Muscle of leg (tissue), 11 donors: ENCODE results near the gene PLEKHF1. TPM values are rescaled to one million over a fixed set of nuclear protein-coding genes. Genes with fewer than 3 reads are reported as not detected.

ENCODE experiments used
- DNase-seq: peaks from one replicate; pipeline ENCODE4 v3.0.0; 2013
- H3K27ac ChIP-seq: one replicate; pipeline ENCODE4 v1.5.1; 2013; ENCODE audit warnings: mild to moderate bottlenecking, low read length, control low read depth
- H3K27me3 ChIP-seq: one replicate; pipeline ENCODE4 v1.6.1; 2013; ENCODE audit warnings: low read length; ENCODE audit not compliant: control insufficient read depth, insufficient read depth
- H3K36me3 ChIP-seq: one replicate; pipeline ENCODE4 v1.6.1; 2013; ENCODE audit warnings: low read length; ENCODE audit not compliant: control insufficient read depth, insufficient read depth
- H3K4me1 ChIP-seq: one replicate; pipeline ENCODE4 v1.6.1; 2013; ENCODE audit warnings: low read length; ENCODE audit not compliant: control insufficient read depth, insufficient read depth
- H3K4me3 ChIP-seq: one replicate; pipeline ENCODE4 v1.5.1; 2013; ENCODE audit warnings: low read length, control low read depth
- H3K9me3 ChIP-seq: replicated peaks from 2 replicates; pipeline ENCODE4 v1.6.1; 2013; ENCODE audit warnings: low read depth, low read length; ENCODE audit not compliant: control insufficient read depth
- WGBS: methylation state at CpG from one replicate; pipeline ENCODE4 v1.1.5; 2013; ENCODE audit warnings: missing lambda C conversion rate; ENCODE audit not compliant: insufficient coverage; 5-methylcytosine and 5-hydroxymethylcytosine counted together
- polyA plus RNA-seq, 8 donors: library from polyadenylated mRNA; unstranded; fragments of 120-200 nt; gene quantifications; one replicate each; pipeline versions ENCODE4 v1.2.1 to v1.2.3, GENCODE V29; 2013; ENCODE audit warnings: inconsistent platforms in 1 of 8, low replicate concordance in 1 of 8; ENCODE audit not compliant: insufficient read length in 8 of 8, insufficient read depth in 1 of 8
- total RNA-seq: library from RNA; stranded (reverse); fragments of 120-200 nt; gene quantifications from one replicate; pipeline ENCODE4 v1.2.4, GENCODE V29; 2013

PLEKHF1 gene
- total and polyA plus RNA-seq, 9 donors: 3.2 to 7.0 (median 4.5) TPM

DNA sequence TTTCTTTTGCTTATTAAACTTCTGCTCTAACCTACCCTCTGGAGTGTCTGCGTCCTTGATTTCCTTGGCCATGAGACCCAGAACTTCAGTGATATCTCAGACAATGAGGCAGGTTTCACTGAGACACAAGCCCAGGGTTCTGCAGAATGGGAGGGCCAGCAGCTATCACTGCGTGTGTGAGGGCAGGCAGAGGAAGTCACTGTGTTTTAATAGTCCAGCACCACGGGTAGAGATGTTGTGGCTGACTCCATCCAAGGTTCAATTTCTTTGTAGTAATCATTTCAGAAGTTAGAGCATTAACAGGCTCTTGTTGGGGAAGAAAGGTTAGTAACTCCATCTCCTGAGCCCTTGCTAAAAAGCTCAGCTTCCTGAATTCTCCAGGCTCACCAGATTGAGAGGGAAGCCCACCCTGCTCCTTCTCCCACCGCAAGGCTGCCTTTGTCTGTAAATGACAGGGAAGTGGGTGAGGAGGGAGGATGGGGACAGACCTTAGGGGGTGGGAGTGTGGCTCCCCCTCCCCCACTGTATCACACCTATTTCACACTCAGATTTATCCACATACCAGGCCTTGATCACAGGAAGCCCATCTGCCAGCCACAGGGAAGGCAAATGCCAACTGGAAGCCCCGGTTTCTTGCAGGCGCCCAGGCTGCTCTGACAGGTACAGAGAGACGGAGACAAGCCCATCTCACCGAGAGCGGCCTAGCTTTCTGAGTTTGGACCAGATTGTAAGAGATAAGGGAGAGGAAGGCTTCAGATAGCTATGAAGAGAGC lies 47.7 kb downstream of the PLEKHF1 start:
- Histone ChIP-seq H3K27me3 (no peaks in the 10 kb centered on the region), H3K9me3 (no peaks in the 10 kb centered on the region), H3K4me3 (no peak overlapping the region), H3K36me3 (peaks cover 20% of the 10 kb centered on the region), H3K27ac (no peak overlapping the region), H3K4me1 (peaks cover 19% of the 10 kb centered on the region)
- WGBS: 79% methylated on average over 4 of the region's 9 CpGs
- no peak for DNase-seq

DNA sequence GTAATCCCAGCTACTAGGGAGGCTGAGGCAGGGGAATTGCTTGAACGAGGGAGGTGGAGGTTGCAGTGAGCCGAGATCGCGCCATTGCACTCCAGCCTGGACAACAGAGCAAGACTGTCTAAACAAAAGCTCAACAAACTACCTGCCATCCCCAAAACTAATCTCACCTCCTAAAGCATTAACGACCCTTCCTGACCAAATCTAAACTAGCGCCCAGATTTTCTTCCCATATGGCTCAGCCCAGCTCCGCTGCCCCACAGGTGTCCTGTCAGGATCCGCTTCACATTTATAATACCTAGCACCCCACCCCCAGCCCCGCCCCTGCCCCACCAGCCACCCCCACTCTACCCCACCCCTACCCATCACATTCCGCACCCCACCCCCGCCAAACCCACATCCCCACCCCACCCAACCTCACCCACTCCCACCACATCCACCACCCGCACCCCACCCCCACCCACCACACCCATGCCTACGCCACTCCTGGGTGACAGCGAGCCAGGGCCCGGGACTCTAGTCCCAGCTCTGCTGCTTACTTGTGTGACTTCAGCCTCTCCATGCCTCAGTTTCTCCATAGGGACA lies 49.2 kb downstream of the PLEKHF1 start:
- H3K27me3 ChIP-seq: no peaks in the 10 kb centered on the region
- WGBS: 7% methylated on average over 4 of the region's 15 CpGs
- H3K9me3 ChIP-seq: no peaks in the 10 kb centered on the region
- H3K4me3 ChIP-seq: peak overlapping the region; percentile 78
- peaks cover 11% of the 10 kb centered on the region for H3K36me3 ChIP-seq
- DNase-seq: no peak
- peak overlapping the region; percentile 29 for H3K27ac ChIP-seq
- H3K4me1 ChIP-seq: peaks cover 19% of the 10 kb centered on the region

DNA sequence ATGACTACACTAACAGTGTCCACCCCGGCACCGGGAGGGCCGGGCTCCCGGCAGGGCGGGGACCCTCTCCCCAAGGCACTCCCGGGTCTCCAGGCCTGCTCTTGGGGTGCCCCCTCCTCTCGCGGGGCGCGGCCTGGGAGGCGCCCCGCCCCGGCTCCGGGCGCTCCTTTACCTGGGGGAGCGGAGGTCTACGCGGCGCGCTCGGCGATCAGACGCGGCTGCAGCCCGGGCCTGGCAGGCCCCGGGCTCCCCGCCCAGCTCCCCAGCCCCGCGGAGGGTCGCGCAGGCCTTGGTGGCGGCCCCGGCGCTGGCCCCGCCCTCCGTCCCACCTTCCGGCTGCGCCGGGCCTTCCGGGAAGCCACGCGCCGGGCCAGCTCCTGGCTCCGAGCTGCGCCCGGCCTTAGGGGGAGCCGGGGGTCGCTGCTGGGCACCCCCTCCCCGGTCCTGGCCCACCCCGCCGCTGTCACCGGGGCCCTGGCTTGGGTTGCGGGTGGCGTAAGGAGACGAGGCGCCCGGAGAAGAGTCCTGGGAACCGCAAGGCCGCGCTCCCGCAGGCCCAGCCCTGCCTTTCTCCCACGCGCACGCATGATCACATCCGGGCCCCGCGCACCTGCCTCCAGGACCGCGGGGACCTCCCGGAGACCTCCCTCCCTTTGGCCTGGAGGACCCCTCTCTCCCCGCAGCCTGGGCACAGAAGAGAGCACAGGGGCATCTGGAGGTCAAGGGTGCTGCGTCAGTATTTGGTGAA lies 49.9 kb downstream of the PLEKHF1 start, which contains the start of gene C19orf12:
Gene C19orf12 (minus strand): TSS at position 309 of the 748 bp plus-strand sequence. CDS start 6,848 bp downstream, outside the sequence.
- H3K27me3 ChIP-seq: no peaks in the 10 kb centered on the region
- DNase-seq: peak; percentile 79
- H3K4me1 ChIP-seq: peaks cover 19% of the 10 kb centered on the region
- H3K9me3 ChIP-seq: no peaks in the 10 kb centered on the region
- under 1% methylated on average over 69 of the region's 72 CpGs for WGBS
- peak within 1 kb of the TSS; percentile 91 for H3K27ac ChIP-seq
- peak within 1 kb of the TSS; percentile 78 for H3K4me3 ChIP-seq
- H3K36me3 ChIP-seq: peaks cover 11% of the 10 kb centered on the region

DNA sequence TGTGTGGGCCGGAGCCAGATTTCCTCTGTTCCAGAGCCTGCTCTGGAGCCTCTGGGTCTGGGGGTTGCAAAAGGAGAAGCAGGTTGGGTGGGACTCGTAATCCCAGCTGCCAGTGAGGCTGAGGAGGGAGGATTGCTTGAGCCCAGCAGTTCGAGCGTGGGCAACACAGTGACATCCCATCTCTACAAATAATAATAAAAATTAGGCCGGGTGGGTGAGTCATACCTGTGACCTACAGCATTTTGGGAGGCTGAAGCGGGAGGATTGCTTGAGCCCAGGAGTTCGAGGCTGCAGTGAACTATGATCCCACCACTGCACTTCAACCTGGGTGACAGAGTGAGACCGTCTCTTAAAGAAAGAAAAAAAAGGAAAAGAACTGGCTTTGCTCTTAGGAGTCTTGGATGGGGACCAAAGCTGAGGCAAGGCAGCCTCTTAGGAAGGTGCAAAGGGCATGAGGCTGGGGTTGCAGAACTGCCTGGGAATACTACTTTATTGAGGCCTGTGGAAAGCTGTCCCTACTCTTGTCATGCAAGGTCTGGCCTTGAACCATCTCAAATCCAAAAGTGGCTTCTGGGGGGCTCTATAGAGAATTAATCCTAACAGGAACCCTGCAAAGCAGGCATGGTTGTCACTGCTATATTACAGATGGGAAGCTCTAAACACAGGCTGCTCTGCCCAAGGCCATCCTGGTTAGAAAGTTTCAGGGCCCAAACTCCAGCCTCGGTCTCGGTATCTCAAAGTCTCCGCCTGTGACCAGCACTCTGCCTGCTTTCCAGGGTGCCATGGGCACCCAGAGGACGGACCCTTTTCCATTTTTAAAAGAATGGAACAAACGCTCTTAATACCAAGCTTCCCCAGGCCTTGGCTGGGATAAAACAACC lies 50.7 kb downstream of the PLEKHF1 start:
- peak overlapping the region; percentile 78 for H3K4me3 ChIP-seq
- peaks cover 19% of the 10 kb centered on the region for H3K4me1 ChIP-seq
- WGBS: 42% methylated on average over 4 of the region's 13 CpGs
- no peaks in the 10 kb centered on the region for H3K27me3 ChIP-seq
- H3K27ac ChIP-seq: peak overlapping the region; percentile 91
- no peaks in the 10 kb centered on the region for H3K9me3 ChIP-seq
- peaks cover 8% of the 10 kb centered on the region for H3K36me3 ChIP-seq
- DNase-seq: peak; percentile 38

DNA sequence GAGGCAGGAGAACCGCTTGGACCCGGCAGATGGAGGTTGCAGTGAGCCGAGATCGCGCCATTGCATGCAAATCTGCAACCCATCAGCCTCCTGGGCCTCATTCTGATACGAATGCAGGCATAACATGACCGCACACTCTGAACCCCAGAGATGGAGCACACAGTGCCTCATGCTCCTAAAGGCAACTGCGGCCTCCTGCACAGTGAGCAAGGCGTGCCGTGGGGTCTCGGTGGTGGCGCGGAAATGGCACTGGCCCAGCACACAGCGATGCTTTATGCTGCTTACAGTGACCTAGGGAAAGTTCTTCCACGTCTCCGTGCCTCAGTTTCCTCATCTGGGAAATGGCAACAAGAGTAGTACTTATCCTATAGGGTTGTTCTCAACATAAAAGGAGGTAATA lies 51.8 kb downstream of the PLEKHF1 start:
- no peak overlapping the region for H3K4me3 ChIP-seq
- no peaks in the 10 kb centered on the region for H3K27me3 ChIP-seq
- H3K4me1 ChIP-seq: peaks cover 19% of the 10 kb centered on the region
- no peaks in the 10 kb centered on the region for H3K9me3 ChIP-seq
- no peak overlapping the region for H3K27ac ChIP-seq
- no peak for DNase-seq
- 95% methylated on average over 12 of the region's 16 CpGs for WGBS
- peaks cover 8% of the 10 kb centered on the region for H3K36me3 ChIP-seq

DNA sequence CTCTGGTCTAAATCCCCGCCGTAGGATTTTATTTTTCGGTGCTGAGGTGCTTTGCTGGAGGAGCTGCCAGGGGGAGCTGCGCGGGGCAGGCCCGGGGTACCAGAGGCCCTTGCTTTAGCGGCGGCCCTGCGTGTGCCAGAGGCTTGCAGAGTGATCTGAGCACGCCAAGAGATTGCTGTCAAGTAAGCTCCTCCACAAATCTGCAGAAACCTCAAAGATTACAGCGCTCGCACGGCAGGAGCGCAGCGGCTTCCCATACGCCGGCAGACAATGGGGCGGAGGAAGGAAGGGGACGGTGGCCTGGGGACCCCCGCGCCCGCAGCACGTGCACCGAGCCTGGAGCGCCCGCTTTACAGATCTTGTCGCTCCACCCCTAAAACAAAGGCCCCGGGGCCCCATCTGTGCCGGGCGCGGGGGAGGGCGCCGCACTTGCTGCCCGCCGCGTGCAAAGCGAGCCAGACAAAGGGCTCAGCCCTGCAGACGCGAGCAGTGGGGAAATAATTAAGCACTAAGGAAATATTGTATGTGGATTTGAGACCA lies 58.9 kb downstream of the PLEKHF1 start:
- Histone ChIP-seq H3K36me3 (no peaks in the 10 kb centered on the region), H3K4me1 (peaks cover 13% of the 10 kb centered on the region), H3K27ac (no peak overlapping the region), H3K4me3 (peak overlapping the region; percentile 34), H3K9me3 (no peaks in the 10 kb centered on the region), H3K27me3 (peaks cover 12% of the 10 kb centered on the region)
- WGBS: 1% methylated on average over 27 of the region's 39 CpGs
- DNase-seq: peak; percentile 26

DNA sequence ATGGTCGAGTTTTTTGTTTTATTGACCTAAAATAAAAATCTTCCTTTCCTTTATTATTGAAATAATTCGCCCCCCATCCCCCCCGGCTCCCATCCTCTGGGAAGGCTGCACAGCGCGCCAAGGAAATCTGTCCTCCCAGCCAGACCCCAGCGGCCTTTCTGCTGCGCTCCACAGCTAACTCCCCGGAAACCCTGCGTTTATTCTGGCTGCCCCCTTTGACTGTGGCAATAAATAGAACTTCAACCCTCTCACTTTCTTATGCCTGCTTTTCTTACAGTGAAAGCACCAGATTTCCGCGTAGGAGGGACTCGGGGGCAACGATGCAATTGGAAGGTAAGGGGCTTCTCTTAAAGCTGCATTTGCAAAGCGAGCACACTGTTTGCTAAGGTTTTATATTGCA lies 59.5 kb downstream of the PLEKHF1 start:
- Histone ChIP-seq H3K4me1 (peaks cover 13% of the 10 kb centered on the region), H3K4me3 (no peak overlapping the region), H3K36me3 (no peaks in the 10 kb centered on the region), H3K27me3 (peaks cover 12% of the 10 kb centered on the region), H3K27ac (no peak overlapping the region), H3K9me3 (no peaks in the 10 kb centered on the region)
- WGBS: 22% methylated on average over 6 of the region's 14 CpGs
- no peak for DNase-seq
